Measurements from ENCODE around the gene GJB1.
"Not testable (repeated sequence)": the region's sequence is repeated elsewhere in the genome, so short reads cannot be mapped to it uniquely, and the experiment has no call there.

The GJB1 gene

GRCh38 chrX:71222929-71223328 is at the start of gene GJB1:
TSS of gene GJB1 (plus strand) at chrX:71223224. CDS start at chrX:71223708, 484 bp downstream.
- DNase-seq = no peak

GRCh38 chrX:71173440-71173839 is 49.6 kb upstream of the GJB1 start:
- no peak for DNase-seq

- DNase-seq = no peak
These were observed 48.2 kb upstream of the GJB1 start for GRCh38 chrX:71174795-71175194.

- DNase-seq = no peak
These were observed 47.5 kb upstream of the GJB1 start for GRCh38 chrX:71175531-71175930.

GRCh38 chrX:71177327-71177726 is 45.7 kb upstream of the GJB1 start:
- DNase-seq = peak; percentile 7

GRCh38 chrX:71178908-71179307 is 44.1 kb upstream of the GJB1 start:
- peak; percentile 58 for DNase-seq

GRCh38 chrX:71180579-71181265 is 42.3 kb upstream of the GJB1 start:
- not testable (repeated sequence) for DNase-seq

GRCh38 chrX:71181558-71181909 is 41.5 kb upstream of the GJB1 start:
- DNase-seq = no peak

GRCh38 chrX:71181910-71182799 is 40.9 kb upstream of the GJB1 start:
- DNase-seq = peak; percentile 97

GRCh38 chrX:71182871-71183270 is 40.2 kb upstream of the GJB1 start:
- no peak for DNase-seq

- no peak for DNase-seq
These were observed 39.7 kb upstream of the GJB1 start for GRCh38 chrX:71183341-71183740.

GRCh38 chrX:71184092-71184491 is 38.9 kb upstream of the GJB1 start:
- DNase-seq = no peak

- no peak for DNase-seq
These were observed 38.1 kb upstream of the GJB1 start for GRCh38 chrX:71184803-71185495.

GRCh38 chrX:71191248-71191647 is 31.8 kb upstream of the GJB1 start:
- DNase-seq = no peak

- no peak for DNase-seq
These were observed 26.9 kb upstream of the GJB1 start for GRCh38 chrX:71195964-71196649.

- DNase-seq = no peak
These were observed 25.0 kb upstream of the GJB1 start for GRCh38 chrX:71198066-71198465.

- DNase-seq = no peak
These were observed 23.6 kb upstream of the GJB1 start for GRCh38 chrX:71199252-71200008.

GRCh38 chrX:71210816-71211215 is 12.2 kb upstream of the GJB1 start:
- peak; percentile 38 for DNase-seq

- DNase-seq = no peak
These were observed 10.5 kb upstream of the GJB1 start for GRCh38 chrX:71212536-71212935.

- DNase-seq = no peak
These were observed 8.9 kb upstream of the GJB1 start for GRCh38 chrX:71214152-71214551.

GRCh38 chrX:71214604-71215337 is 8.3 kb upstream of the GJB1 start:
- no peak for DNase-seq

All from fibroblast of skin of right quadriceps (primary cell).